Measurements from ENCODE around the gene HGS. TPM values are rescaled to one million over a fixed set of nuclear protein-coding genes. Genes with fewer than 3 reads are reported as not detected.

The HGS gene
- total and polyA plus RNA-seq, 2 of the 13 experiments (the other 11 are each of a cell fraction or from before 2014, with no cell fraction given): 73.3 to 78.1 TPM

GRCh38 chr17:81702934-81703746 lies 19.3 kb downstream of the HGS start, which contains the start of gene MRPL12 (continued):
- TF ChIP-seq ZBTB4 (CRISPR knock-in tag; IDR thresholded peaks at IDR 0.05; ENCODE audit: borderline replicate concordance) (peak; percentile 51; the same call in 1 of the 2 replicates), ZNF614 (CRISPR knock-in tag; IDR thresholded peaks at IDR 0.05; ENCODE audit: borderline replicate concordance) (peak; percentile 52; the same call in 1 of the 2 replicates), BCL6 (CRISPR knock-in tag; IDR thresholded peaks at IDR 0.05) (peak; percentile 71; the same call in 1 of the 2 replicates), ZBTB3 (CRISPR knock-in tag; IDR thresholded peaks at IDR 0.05; ENCODE audit: borderline replicate concordance, low read depth) (peak; percentile 73), ZNF850 (CRISPR knock-in tag; conservative IDR thresholded peaks at IDR 0.05) (peak; percentile 96), ZMAT5 (CRISPR knock-in tag; IDR thresholded peaks at IDR 0.05; ENCODE audit: borderline replicate concordance, low read depth) (no peak; the same call in 1 of the 2 replicates), ZNF530 (CRISPR knock-in tag; IDR thresholded peaks at IDR 0.05; ENCODE audit: low read depth) (no peak), CBX2 (IDR thresholded peaks at IDR 0.05; ENCODE audit: low read depth, low read length) (no peak), CBX2 (CRISPR knock-in tag; IDR thresholded peaks at IDR 0.05; ENCODE audit: low read depth) (no peak), SOX6 (IDR thresholded peaks at IDR 0.05) (no peak), SOX6 (CRISPR knock-in tag; IDR thresholded peaks at IDR 0.05) (peak; percentile 71), REST (IDR thresholded peaks at IDR 0.05; ENCODE audit: borderline replicate concordance in 1 of 2, low read depth in 1 of 2, low read length in 2 of 2) (no peak; a peak in 1 of 4 replicates), PHF8 (CRISPR knock-in tag; IDR thresholded peaks at IDR 0.05) (peak; percentile 93), RORA (CRISPR knock-in tag; IDR thresholded peaks at IDR 0.05) (no peak), PRDM10 (CRISPR knock-in tag; IDR thresholded peaks at IDR 0.05; ENCODE audit: low read depth) (peak; percentile 76; the same call in 1 of the 2 replicates)
